GM15510 (cell line): ENCODE measurements around the gene UBA3.

Experiments
- POLR2A ChIP-seq: IDR thresholded peaks from 3 replicates; pipeline ENCODE4 v1.6.1; 2011; ENCODE audit warnings: borderline replicate concordance; ENCODE audit not compliant: insufficient read length; ENCODE audit errors: extremely low read depth

Gene UBA3

DNA sequence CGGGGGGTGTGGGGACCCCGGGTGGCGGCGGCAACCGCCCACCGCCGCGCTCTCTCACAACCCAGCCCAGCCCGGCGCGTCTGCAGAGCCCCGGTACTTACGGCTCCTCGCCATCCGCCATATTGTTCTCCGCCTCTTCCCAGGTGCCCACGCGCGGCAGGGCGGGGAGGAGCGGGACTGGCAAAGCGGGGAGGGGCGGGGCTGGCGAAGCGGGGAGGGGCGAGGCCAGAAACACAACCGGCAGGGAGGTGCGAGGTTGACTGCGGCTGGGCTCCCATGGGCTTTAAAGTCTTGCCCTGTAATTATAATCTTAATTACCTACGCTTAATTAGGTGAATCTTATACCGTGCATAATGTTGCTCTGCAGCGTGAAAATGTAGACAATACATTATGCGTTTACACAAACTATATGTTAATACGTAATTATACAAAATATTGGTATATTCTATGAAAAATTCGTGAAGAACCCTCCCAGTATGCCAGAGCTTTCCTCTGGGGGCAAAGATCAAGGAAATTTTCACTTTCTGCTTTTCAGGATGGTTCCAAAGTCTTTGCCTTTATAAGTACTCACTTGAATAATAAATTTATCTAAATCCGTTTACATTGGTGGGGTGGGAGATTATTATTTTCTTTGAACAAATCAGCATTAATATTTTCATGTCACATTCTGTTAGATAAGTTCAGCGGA, at the start of gene UBA3:
TSS of gene UBA3 (minus strand) at position 133 of the 688 bp plus-strand sequence. CDS start at position 121, 12 bp downstream.
- peak; percentile 91 for TF ChIP-seq POLR2A

DNA sequence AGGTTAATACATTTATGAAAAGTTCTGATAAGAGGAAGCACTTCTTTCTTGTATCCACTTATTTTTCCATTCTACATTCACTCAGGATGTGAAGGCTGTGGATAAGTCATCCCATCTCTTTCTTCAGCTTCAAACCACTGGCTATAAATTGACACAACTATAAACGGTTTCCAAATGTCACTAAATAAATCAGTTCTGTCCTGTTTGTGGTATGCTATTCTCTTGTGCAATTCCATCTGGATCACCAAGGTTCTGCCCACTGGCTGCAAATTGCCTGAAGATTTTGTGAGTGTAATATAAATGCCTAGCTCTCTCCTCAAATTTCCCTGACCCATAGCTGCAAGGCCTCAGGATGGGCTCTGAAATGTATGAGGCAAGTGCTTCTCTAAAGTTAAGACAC, 49.4 kb upstream of the UBA3 start:
- TF ChIP-seq POLR2A = no peak

DNA sequence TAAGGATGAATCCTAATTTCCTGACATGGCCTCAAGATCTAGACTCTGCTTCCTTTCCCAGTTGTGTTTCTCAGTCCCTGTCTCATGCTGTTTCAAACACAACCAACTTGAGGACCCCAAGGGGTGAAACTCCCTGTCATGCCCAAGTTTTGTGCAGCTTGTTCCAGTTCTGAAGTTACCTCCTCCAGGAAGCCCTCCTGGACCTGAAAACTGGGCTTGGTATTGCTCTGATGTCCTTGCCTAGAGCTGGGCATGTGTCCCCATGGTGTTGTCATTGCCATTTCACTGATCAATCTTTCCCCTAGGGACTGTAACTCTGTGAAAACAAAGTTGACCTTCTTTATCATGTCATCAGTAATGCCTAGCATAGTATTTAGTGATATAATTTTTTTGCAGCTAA, 48.3 kb upstream of the UBA3 start:
- no peak for TF ChIP-seq POLR2A

DNA sequence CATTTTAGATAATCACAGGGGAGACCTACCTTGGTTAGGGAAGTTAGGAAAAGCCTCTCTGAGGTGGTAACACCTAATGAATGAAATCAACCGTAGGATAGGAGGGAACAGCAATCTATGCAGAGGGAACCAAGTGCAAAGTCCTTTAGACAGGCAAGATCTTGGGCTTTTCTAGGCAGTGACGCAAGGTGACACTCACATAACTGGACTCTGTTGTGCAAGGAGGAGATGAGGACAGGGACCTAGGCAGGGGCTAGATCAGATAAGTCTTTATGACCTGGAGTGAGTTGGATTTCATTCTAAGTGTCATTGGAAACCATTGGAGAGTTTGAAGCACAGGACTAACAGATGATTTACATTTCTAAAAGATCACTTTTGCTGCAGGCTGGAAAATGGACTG, 46.8 kb upstream of the UBA3 start:
- no peak for TF ChIP-seq POLR2A

- TF ChIP-seq POLR2A = no peak
These were observed 46.1 kb upstream of the UBA3 start for GRCh38 chr3:69126216-69126615.

DNA sequence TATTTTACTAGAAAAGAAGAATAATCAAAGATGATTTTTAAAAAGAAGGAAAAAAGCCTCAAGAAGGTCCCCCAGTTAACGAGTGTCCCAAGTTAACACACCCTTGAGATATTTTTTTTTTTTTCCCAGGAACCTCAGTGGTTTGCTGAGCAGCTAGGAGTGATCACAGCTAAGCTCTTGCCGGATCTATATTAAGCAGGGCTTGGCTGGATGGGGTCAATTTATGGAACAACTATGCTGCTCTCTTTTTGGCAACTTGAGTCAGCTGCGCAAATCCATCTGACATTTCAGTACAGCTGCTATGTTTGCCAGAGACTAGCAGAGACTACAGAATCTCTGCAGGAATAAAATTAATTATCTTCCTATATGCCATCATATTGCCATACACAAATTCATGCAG, 42.2 kb upstream of the UBA3 start, which contains the start of gene LMOD3:
TSS of gene LMOD3 (minus strand) at position 193 of the 400 bp plus-strand sequence. CDS start 209 bp downstream, outside the sequence.
- no peak for TF ChIP-seq POLR2A

GRCh38 chr3:69121950-69122349, 41.8 kb upstream of the UBA3 start:
- TF ChIP-seq POLR2A = no peak

- no peak for TF ChIP-seq POLR2A
These were observed 41.3 kb upstream of the UBA3 start for GRCh38 chr3:69121513-69121912.

DNA sequence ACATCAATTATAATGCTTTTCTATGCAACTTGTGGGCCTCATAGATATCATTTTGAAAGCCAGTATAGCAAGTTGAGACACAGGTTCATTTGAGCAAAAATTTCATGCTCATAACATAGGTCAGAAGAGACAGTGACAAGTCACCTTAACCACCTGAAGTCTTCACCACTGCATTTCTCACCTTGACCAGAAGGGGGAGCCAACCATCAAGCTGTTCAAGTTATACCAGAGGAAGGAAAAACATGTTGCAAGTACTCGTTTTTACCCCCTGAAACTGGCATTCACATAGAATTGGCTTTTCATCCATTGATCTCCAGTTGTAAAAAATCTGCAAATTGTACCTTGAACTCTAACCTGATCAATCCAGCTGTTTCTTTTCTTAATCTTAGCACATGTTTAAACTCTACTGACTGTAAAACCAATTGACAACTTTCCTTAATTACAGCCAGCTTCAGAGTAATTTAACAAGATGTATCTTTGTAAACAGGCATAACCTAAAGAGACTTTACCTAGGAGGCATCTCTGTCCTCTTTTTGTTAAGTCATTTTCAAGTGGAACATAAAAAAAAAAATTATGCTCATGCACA, 40.8 kb upstream of the UBA3 start:
- TF ChIP-seq POLR2A = no peak

- TF ChIP-seq POLR2A = no peak
These were observed 39.5 kb upstream of the UBA3 start for GRCh38 chr3:69119681-69120080.

GRCh38 chr3:69119138-69119537, 39.0 kb upstream of the UBA3 start:
- no peak for TF ChIP-seq POLR2A

- TF ChIP-seq POLR2A = no peak
These were observed 38.4 kb upstream of the UBA3 start for GRCh38 chr3:69118555-69118954.

GRCh38 chr3:69116897-69117296, 36.7 kb upstream of the UBA3 start:
- TF ChIP-seq POLR2A = no peak

- no peak for TF ChIP-seq POLR2A
These were observed 36.0 kb upstream of the UBA3 start for GRCh38 chr3:69116162-69116561.

GRCh38 chr3:69115731-69116130, 35.6 kb upstream of the UBA3 start:
- TF ChIP-seq POLR2A = no peak

DNA sequence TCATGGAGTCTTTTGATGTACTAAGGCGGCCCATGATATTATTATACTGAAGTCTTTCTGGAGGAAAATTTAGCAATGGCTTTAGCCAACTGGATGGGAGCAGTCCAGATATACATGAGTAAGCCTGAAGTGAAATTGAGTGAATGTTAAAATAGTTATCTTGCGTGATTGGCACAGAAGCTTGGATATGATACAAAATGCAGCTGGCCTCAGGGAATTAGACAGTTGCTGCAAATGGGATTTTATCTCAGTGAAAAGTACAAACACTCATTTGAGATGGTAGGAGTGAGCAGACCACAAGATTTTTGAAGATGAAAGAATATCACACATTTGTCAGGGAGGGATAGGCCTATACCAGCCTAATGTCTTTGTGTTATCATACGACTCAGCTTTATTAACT, 33.4 kb upstream of the UBA3 start:
- TF ChIP-seq POLR2A = no peak
